ENCODE data around the gene TSBP1.
"Not testable (repeated sequence)": the region's sequence is repeated elsewhere in the genome, so short reads cannot be mapped to it uniquely, and the experiment has no call there.

The TSBP1 gene

DNA sequence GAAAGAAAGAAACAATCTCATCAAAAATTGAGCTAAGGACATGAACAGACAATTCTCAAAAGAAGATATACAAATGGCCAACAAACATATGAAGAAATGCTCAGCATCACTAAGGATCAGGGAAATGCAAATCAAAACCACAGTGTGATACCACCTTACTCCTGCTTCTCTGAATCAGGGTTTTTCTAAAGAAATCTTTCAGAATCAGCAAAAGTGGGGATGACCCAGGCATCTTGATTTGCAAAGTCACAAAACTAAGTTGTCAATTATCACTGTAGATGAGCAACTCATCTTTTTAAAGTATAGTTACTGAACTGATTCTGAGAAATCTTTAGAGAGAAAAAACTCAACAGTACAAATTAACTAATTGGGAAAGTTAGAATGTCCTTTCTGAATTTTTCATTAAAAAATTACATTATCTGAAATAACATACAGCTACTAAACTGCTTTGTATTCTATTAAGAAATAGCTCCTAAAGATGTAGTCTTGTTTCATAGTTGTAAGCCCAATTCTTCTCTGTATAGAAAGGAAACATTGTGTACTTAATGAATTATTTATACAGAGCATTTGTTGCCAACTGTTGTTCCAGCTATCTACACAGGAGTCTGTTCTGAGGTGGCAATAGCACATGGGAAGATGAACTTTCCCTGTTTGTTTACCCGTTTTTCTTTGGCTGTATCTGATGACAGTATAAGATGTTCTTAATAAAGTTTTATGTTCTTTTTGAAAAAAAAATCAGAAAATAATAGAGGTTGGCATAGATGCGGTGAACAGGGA lies 97.7 kb downstream of the TSBP1 start:
- not testable (repeated sequence) for DNase-seq

- no peak for DNase-seq
Observed at GRCh38 chr6:32271429-32271828, 100.3 kb downstream of the TSBP1 start.

DNA sequence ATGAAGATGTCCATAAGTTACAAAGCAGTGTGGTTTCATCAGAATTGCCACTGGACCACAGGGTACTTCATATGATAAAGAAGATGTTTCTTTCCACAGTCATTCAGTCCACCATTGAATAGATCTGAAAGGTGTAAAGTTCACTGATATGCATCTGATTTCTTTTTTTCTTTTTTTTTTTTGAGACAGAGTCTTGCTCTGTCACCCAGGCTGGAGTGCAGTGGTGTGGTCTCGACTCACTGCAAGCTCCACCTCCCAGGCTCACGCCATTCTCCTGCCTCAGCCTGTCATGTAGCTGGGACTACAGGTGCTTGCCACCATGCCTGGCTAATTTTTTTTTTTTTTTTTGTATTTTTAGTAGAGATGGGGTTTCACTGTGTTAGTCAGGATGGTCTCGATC lies 103.2 kb downstream of the TSBP1 start:
- not testable (repeated sequence) for DNase-seq

DNA sequence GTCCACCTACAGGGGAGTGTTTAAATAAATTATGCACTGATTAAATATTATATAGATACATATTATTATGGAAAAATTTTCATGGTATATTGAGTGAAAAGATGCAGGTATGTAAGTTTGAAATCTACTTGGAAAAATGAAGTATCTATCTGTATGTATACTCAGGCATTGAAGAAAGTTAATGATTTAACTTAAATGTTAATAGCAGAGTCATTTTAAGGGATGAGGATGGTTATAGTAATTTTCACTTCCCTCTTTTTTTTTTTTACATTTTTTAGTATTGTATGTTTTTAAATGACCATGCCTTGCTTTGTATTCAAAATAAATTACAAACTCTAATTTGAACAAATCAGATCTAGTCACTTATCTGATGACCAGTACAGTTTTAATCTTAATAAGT lies 104.7 kb downstream of the TSBP1 start:
- no peak for DNase-seq

DNA sequence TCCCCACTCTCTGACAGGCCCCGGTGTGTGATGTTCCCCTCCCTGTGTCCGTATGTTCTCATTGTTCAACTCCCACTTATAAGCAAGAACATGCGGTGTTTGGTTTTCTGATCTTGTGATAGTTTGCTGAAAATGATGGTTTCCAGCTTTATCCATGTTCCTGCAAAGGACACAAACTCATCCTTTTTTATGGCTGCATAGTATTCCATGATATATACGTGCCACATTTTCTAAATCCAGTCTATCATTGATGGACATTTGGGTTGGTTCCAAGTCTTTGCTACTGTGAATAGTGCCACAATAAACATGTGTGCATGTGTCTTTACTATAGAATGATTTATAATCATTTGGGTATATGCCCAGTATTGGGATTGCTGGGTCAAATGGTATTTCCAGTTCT lies 114.4 kb downstream of the TSBP1 start:
- DNase-seq: not testable (repeated sequence)

DNA sequence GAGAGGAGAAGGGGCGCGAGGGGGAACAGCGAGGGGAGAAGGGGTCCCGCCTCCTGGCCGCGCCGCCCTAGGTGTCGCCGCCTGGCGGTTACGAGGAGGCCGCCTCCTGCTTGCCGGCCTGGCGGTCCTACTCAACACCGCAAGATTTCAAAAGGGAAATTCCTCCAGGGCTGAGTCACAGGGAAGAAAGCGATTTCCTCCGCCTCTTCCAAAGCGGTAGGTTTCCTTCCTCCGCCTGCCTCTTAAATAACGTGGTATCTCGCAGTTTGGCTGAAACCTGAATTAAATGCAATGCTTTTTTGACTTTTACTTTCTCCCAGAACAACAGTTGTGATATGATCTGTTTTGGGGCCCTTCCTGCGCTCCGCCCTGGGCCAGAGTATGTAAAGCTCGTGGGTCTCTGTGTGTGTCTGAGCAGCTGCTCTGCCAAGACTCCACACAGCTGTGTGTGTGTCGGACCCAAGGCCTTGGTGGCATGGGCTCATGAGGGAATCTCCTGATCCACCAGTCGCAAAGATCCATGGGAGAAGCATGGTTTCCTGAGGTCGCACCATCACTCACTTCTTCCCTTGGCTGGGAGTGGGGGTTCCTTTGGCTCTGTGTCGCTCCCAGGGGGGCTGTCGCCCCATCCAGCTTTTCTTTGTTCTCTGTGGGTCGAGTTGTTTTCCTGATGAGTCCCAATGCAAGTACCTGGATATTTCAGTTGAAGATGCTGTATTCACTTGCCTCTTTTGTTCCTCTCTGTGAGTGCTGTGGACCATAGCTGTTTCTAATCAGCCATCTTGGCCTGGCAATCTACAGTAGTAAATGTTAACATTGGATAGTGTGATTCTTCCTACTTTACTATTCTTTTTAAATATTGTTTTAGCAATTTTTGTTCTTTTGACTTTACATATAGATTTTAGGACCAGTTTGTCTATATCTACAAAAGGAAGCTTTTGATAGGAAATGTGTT lies 116.2 kb downstream of the TSBP1 start:
- peak; percentile 70 for DNase-seq

DNA sequence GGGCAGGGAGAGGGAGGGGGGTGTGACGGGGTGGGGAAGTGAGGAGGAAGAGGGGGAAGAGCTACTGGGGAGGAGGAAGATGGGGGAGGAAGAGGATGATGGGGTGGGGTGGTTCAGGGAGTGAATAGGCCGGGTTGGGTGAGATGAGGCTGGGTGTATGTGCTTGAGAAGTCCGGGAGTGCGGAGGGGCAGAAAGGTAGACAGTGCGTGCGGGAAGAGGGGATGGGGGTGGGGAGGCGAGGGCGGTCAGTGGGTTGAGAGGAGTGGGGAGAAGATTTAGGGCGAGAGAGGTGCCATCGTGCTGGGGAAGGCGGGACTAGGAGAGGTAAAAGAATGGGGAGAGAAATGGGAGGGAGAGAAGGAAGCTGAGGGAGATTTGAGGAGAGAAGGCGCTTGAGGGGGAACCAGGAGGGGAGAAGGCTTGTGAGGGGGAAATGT lies 116.9 kb downstream of the TSBP1 start:
- DNase-seq: no peak

GRCh38 chr6:32252331-32253009 lies 119.2 kb downstream of the TSBP1 start:
- DNase-seq: no peak

- DNase-seq: no peak
Observed at GRCh38 chr6:32249262-32249661, 122.4 kb downstream of the TSBP1 start.

GRCh38 chr6:32247401-32247800 lies 124.3 kb downstream of the TSBP1 start:
- no peak for DNase-seq

DNA sequence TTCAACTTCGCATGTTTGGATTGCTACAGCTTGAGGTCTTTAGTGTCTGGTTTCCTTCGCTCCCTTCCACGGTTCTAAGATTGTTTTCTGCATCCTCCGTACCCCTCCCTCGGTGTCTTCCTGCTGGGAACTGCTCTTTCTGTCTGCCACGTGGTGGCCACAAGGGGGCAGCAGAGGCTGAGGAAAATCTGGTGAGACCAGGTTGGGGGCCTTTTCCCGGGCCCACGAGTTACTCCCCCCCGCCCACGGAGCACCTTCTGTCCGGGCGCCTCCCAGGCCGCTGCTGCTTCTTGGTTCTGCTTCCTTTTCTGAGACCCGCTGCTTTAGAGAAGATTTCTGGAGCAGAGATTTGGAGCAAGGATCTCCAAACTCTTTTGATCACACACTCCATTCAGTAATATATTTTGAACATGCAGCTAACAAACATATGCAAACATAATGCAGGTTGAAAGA lies 126.7 kb downstream of the TSBP1 start:
- peak; percentile 70 for DNase-seq

DNA sequence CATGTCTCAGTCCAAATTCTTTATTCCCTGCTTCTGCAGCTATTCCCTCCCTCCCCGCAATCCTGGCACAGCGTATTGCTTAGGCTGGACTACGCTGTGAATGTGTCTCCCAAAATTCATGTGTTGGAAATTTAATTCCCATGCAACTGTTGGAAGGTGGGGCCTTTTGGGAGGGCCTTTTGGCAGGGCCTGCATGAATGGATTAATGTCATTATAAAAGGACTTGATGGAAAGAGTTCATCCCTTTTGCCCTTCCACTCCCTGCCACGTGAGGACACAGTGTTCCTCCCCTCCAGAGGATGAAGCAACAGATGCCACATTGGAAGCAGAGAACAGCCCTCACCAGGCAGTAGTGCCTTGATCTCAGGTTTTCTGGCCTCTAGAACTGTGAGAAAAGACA lies 127.4 kb downstream of the TSBP1 start:
- DNase-seq: no peak

Measured in activated naive CD4-positive, alpha-beta T cell treated with Interleukin-2 at 50 U/mL for 16 hours (primary cell).